GM21576 (cell line): Measurements from ENCODE around the gene HAO2.
"Not testable (repeated sequence)": the region's sequence is repeated elsewhere in the genome, so short reads cannot be mapped to it uniquely, and the experiment has no call there.

Source experiments
- ATAC-seq: cut with Tn5 transposase; IDR thresholded peaks from one replicate; pipeline ENCODE4 v1.9.1; 2021; ENCODE audit warnings: mild to moderate bottlenecking, moderate library complexity; ENCODE audit not compliant: unreplicated experiment

Gene HAO2

GRCh38 chr1:119376594-119376993 lies 8.0 kb downstream of the HAO2 start:
- ATAC-seq: no peak

- not testable (repeated sequence) for ATAC-seq
These were observed 9.0 kb downstream of the HAO2 start for GRCh38 chr1:119377594-119377993.

- no peak for ATAC-seq
These were observed 10.5 kb downstream of the HAO2 start for GRCh38 chr1:119379117-119379516.

GRCh38 chr1:119380304-119380703 lies 11.7 kb downstream of the HAO2 start:
- no peak for ATAC-seq

- ATAC-seq: no peak
These were observed 12.5 kb downstream of the HAO2 start for GRCh38 chr1:119380983-119381662.

- no peak for ATAC-seq
These were observed 16.0 kb downstream of the HAO2 start for GRCh38 chr1:119384591-119384990.

- no peak for ATAC-seq
These were observed 17.1 kb downstream of the HAO2 start for GRCh38 chr1:119385650-119386049.

- no peak for ATAC-seq
These were observed 19.3 kb downstream of the HAO2 start for GRCh38 chr1:119387858-119388257.

- no peak for ATAC-seq
These were observed 19.9 kb downstream of the HAO2 start for GRCh38 chr1:119388450-119388849.

- no peak for ATAC-seq
These were observed 21.9 kb downstream of the HAO2 start for GRCh38 chr1:119390526-119390925.

- no peak for ATAC-seq
These were observed 23.2 kb downstream of the HAO2 start for GRCh38 chr1:119391749-119392148.

GRCh38 chr1:119394085-119394484 lies 25.5 kb downstream of the HAO2 start:
- no peak for ATAC-seq

- ATAC-seq: no peak
These were observed 28.4 kb downstream of the HAO2 start for GRCh38 chr1:119396982-119397381.

- ATAC-seq: no peak
These were observed 29.4 kb downstream of the HAO2 start for GRCh38 chr1:119397986-119398385.

- no peak for ATAC-seq
These were observed 36.2 kb downstream of the HAO2 start for GRCh38 chr1:119404736-119405135.

GRCh38 chr1:119409731-119410130 lies 41.1 kb downstream of the HAO2 start:
- no peak for ATAC-seq

GRCh38 chr1:119410961-119411360 lies 42.4 kb downstream of the HAO2 start:
- no peak for ATAC-seq

GRCh38 chr1:119414950-119415349 lies 46.4 kb downstream of the HAO2 start, which contains the start of gene HSD3B2:
TSS of gene HSD3B2 (plus strand) at chr1:119415150. CDS start at chr1:119415420, 270 bp downstream.
- ATAC-seq: no peak

GRCh38 chr1:119416006-119416640 lies 47.5 kb downstream of the HAO2 start:
- ATAC-seq: no peak

GRCh38 chr1:119419109-119419508 lies 50.5 kb downstream of the HAO2 start:
- no peak for ATAC-seq

- no peak for ATAC-seq
These were observed 52.1 kb downstream of the HAO2 start for GRCh38 chr1:119420638-119421037.

GRCh38 chr1:119422631-119423030 lies 54.0 kb downstream of the HAO2 start:
- ATAC-seq: no peak

- ATAC-seq: no peak
These were observed 60.4 kb downstream of the HAO2 start for GRCh38 chr1:119428991-119429390.
